SK-N-SH (cell line): ENCODE results near the gene HAGHL. TPM values are rescaled to one million over a fixed set of nuclear protein-coding genes. Genes with fewer than 3 reads are reported as not detected.

Experiments used
- CTCF ChIA-PET: fragments of 300-600, 350-600 bp; formaldehyde crosslinking; extraction: SDS; loops from one replicate; lab custom pipeline; 2021; lab: Yijun Ruan, JAX
- POLR2A ChIA-PET: fragments of 350-600 bp; sonication (Branson Sonifier 250); formaldehyde crosslinking; extraction: SDS; loops from one replicate; lab custom pipeline; 2020; ENCODE audit warnings: antibody characterized with exemption, inconsistent platforms; lab: Yijun Ruan, JAX
- DNase-seq: peaks from one replicate; pipeline ENCODE4 v3.0.0; 2012
- H2AFZ ChIP-seq: fragments of 200-600 bp; sonication (generic); 2 replicates; pipeline ENCODE4 v1.8.1; 2016; ENCODE audit warnings: antibody characterized with exemption, mild to moderate bottlenecking, low read depth
- H3F3A ChIP-seq: fragments of 200-600 bp; sonication (generic); replicated peaks from 2 replicates; pipeline ENCODE3; 2016; ENCODE audit warnings: antibody characterized with exemption, mild to moderate bottlenecking; ENCODE audit not compliant: insufficient read depth
- H3K27ac ChIP-seq, 2 experiments: fragments of 200-500 bp in 1 of 2; fragments of 200-600 bp in 1 of 2; sonication (Bioruptor generic) in 1 of 2; sonication (generic), shearing (Covaris generic) in 1 of 2; 2 replicates each; pipeline versions ENCODE4 v1.5.1 to v1.6.1; 2014 to 2016; ENCODE audit warnings: low read depth in 2 of 2, inconsistent platforms in 1 of 2, low read length in 1 of 2, mild to moderate bottlenecking in 1 of 2, mixed read lengths in 1 of 2
- H3K27me3 ChIP-seq: fragments of 200-600 bp; sonication (generic), shearing (Covaris generic); 2 replicates; pipeline ENCODE4 v1.6.1; 2016; ENCODE audit warnings: mixed run types; ENCODE audit not compliant: insufficient read depth
- H3K36me3 ChIP-seq, 2 experiments: fragments of 200-500 bp in 1 of 2; fragments of 200-600 bp in 1 of 2; sonication (Bioruptor generic) in 1 of 2; sonication (generic) in 1 of 2; replicated peaks in 1 of 2; 2 replicates each; pipeline versions ENCODE3 to v1.5.1; 2014 to 2016; ENCODE audit warnings: low read length in 1 of 2, mild to moderate bottlenecking in 1 of 2; ENCODE audit not compliant: insufficient read depth in 2 of 2, control insufficient read depth in 1 of 2
- H3K4me1 ChIP-seq, 2 experiments: fragments of 200-500 bp in 1 of 2; fragments of 200-600 bp in 1 of 2; sonication (Bioruptor generic) in 1 of 2; sonication (generic), shearing (Covaris generic) in 1 of 2; 2 replicates each; pipeline versions ENCODE4 v1.5.1 to v1.6.1; 2014 to 2016; ENCODE audit warnings: low read depth in 1 of 2, low read length in 1 of 2, mixed run types in 1 of 2; ENCODE audit not compliant: insufficient read depth in 2 of 2, control insufficient read depth in 1 of 2
- H3K4me2 ChIP-seq: fragments of 200-600 bp; sonication (generic), shearing (Covaris generic); 2 replicates; pipeline ENCODE4 v1.6.1; 2017; ENCODE audit warnings: mixed run types
- H3K4me3 ChIP-seq, 2 experiments: fragments of 200-500 bp in 1 of 2; fragments of 200-600 bp in 1 of 2; sonication (Bioruptor generic) in 1 of 2; sonication (generic), shearing (Covaris generic) in 1 of 2; 2 replicates each; pipeline versions ENCODE4 v1.5.1 to v1.8.1; 2014 to 2016; ENCODE audit warnings: low read depth in 2 of 2, inconsistent platforms in 1 of 2, low read length in 1 of 2, mild to moderate bottlenecking in 1 of 2, mixed read lengths in 1 of 2, moderate library complexity in 1 of 2
- H3K79me2 ChIP-seq: fragments of 200-600 bp; sonication (generic); 2 replicates; pipeline ENCODE4 v1.8.1; 2017; ENCODE audit warnings: mild to moderate bottlenecking; ENCODE audit not compliant: insufficient read depth
- H3K9ac ChIP-seq: fragments of 200-600 bp; sonication (generic); 2 replicates; pipeline ENCODE4 v1.6.1; 2017; ENCODE audit warnings: mixed run types
- H3K9me2 ChIP-seq: fragments of 200-600 bp; sonication (generic); 2 replicates; pipeline ENCODE4 v1.6.1; 2017; ENCODE audit warnings: mixed run types
- H3K9me3 ChIP-seq: fragments of 200-600 bp; sonication (generic); 2 replicates; pipeline ENCODE4 v1.6.1; 2017; ENCODE audit warnings: mixed run types, mild to moderate bottlenecking, moderate library complexity
- H4K20me1 ChIP-seq: fragments of 200-600 bp; sonication (generic); 2 replicates; pipeline ENCODE4 v1.6.1; 2017; ENCODE audit warnings: mild to moderate bottlenecking, mixed run types; ENCODE audit not compliant: insufficient read depth
- ELF1 ChIP-seq: IDR thresholded peaks from 2 replicates; pipeline ENCODE4 v1.4.0; 2012
- EZH2phosphoT487 ChIP-seq: fragments of 200-600 bp; sonication (generic); IDR thresholded peaks from 2 replicates; pipeline ENCODE4 v1.6.1; 2017; ENCODE audit warnings: low read depth, mixed run types, mild to moderate bottlenecking, antibody characterized with exemption, moderate library complexity, borderline replicate concordance
- FOXJ3 ChIP-seq: sonication (generic); formaldehyde crosslinking; IDR thresholded peaks from 2 replicates; pipeline ENCODE4 v1.5.1; 2020; ENCODE audit warnings: mild to moderate bottlenecking, missing genetic modification reagents
- GATA2 ChIP-seq: sonication (generic); formaldehyde crosslinking; IDR thresholded peaks from 2 replicates; pipeline ENCODE4 v1.5.0; 2020; ENCODE audit warnings: mild to moderate bottlenecking, missing genetic modification reagents
- JUND ChIP-seq: IDR thresholded peaks from 2 replicates; pipeline ENCODE4 v1.4.0; 2012
- MAX ChIP-seq: IDR thresholded peaks from 2 replicates; pipeline ENCODE4 v1.4.0; 2012; ENCODE audit warnings: low read depth
- NFIC ChIP-seq: IDR thresholded peaks from 2 replicates; pipeline ENCODE4 v1.4.0; 2012; ENCODE audit warnings: borderline replicate concordance
- RCOR1 ChIP-seq: fragments of 150-350 bp; IDR thresholded peaks from 2 replicates; pipeline ENCODE4 v1.6.1; 2017; ENCODE audit warnings: antibody characterized with exemption, low read length
- TAF1 ChIP-seq: IDR thresholded peaks from 2 replicates; pipeline ENCODE4 v1.6.1; 2012; ENCODE audit warnings: low read depth, mild to moderate bottlenecking, low read length, moderate library complexity, borderline replicate concordance
- TCF12 ChIP-seq: IDR thresholded peaks from 2 replicates; pipeline ENCODE4 v1.4.0; 2012
- WGBS: methylation state at CpG from one replicate; pipeline ENCODE4 v1.1.6; 2017; ENCODE audit warnings: low lambda C conversion rate; 5-methylcytosine and 5-hydroxymethylcytosine counted together
- polyA plus RNA-seq, 3 experiments: library from polyadenylated mRNA; depleted of rRNA; stranded (reverse); fragments of >200 nt; gene quantifications; 2 replicates each; pipeline ENCODE4 v1.2.3, GENCODE V29; 2012
- TF ChIP-seq, protein P1 (sequence below): IDR thresholded peaks from 2 replicates; pipeline ENCODE4 v1.4.0; 2012; ENCODE audit warnings: low read depth, borderline replicate concordance
- TF ChIP-seq, protein P2 (sequence below): IDR thresholded peaks from 2 replicates; pipeline ENCODE4 v1.4.0; 2012; ENCODE audit warnings: low read depth, borderline replicate concordance
- TF ChIP-seq, protein P3 (sequence below): IDR thresholded peaks from 2 replicates; pipeline ENCODE4; 2012

The HAGHL gene
- polyA plus RNA-seq, 1 of the 3 experiments (the other 2 are of a cell fraction) = 65.5 TPM

- H3K4me1 ChIP-seq = peaks cover 9 to 43% of the 10 kb centered on the region in 2 experiments; a peak in 3 of 4 replicates
- no peaks in the 10 kb centered on the region for H3K27me3 ChIP-seq
- TF ChIP-seq, protein P1, sequence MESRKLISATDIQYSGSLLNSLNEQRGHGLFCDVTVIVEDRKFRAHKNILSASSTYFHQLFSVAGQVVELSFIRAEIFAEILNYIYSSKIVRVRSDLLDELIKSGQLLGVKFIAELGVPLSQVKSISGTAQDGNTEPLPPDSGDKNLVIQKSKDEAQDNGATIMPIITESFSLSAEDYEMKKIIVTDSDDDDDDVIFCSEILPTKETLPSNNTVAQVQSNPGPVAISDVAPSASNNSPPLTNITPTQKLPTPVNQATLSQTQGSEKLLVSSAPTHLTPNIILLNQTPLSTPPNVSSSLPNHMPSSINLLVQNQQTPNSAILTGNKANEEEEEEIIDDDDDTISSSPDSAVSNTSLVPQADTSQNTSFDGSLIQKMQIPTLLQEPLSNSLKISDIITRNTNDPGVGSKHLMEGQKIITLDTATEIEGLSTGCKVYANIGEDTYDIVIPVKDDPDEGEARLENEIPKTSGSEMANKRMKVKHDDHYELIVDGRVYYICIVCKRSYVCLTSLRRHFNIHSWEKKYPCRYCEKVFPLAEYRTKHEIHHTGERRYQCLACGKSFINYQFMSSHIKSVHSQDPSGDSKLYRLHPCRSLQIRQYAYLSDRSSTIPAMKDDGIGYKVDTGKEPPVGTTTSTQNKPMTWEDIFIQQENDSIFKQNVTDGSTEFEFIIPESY = no peak
- TF ChIP-seq MAX (no peak), TAF1 (no peak), JUND (no peak), NFIC (no peak), TCF12 (no peak), RCOR1 (no peak), GATA2 (CRISPR knock-in tag) (no peak), FOXJ3 (no peak), EZH2phosphoT487 (no peak), ELF1 (no peak)
- TF ChIP-seq, protein P2, sequence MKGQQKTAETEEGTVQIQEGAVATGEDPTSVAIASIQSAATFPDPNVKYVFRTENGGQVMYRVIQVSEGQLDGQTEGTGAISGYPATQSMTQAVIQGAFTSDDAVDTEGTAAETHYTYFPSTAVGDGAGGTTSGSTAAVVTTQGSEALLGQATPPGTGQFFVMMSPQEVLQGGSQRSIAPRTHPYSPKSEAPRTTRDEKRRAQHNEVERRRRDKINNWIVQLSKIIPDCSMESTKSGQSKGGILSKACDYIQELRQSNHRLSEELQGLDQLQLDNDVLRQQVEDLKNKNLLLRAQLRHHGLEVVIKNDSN = no peak
- TF ChIP-seq, protein P3, sequence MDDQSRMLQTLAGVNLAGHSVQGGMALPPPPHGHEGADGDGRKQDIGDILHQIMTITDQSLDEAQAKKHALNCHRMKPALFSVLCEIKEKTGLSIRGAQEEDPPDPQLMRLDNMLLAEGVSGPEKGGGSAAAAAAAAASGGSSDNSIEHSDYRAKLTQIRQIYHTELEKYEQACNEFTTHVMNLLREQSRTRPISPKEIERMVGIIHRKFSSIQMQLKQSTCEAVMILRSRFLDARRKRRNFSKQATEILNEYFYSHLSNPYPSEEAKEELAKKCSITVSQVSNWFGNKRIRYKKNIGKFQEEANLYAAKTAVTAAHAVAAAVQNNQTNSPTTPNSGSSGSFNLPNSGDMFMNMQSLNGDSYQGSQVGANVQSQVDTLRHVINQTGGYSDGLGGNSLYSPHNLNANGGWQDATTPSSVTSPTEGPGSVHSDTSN = no peak
- TF ChIP-seq, all 33 proteins: peak for 0
- ChIA-PET CTCF (interaction anchor here (1.4 to 5.9 kb wide), 4 partner anchors 12 to 34 kb away, joined by 3 to 38 read pairs (median 8); partner anchors contain the start of genes ANTKMT, RHBDL1 and RHOT2), POLR2A (interaction anchor here (0.9 kb wide), 1 partner anchor 12 kb away, joined by 3 read pairs; the partner anchor contains the start of gene RHBDL1)
- Histone ChIP-seq H3K9me3 (no peaks in the 10 kb centered on the region), H3F3A (peaks cover 13% of the 10 kb centered on the region), H3K9me2 (no peaks in the 10 kb centered on the region), H3K4me3 (no peak overlapping the region), H3K36me3 (peaks cover 4 to 25% of the 10 kb centered on the region in 2 experiments), H3K27ac (no peak overlapping the region), H4K20me1 (peaks cover 4% of the 10 kb centered on the region; the same call in 1 of the 2 replicates), H3K4me2 (no peak overlapping the region), H2AFZ (no peak overlapping the region), H3K9ac (no peak overlapping the region), H3K79me2 (peaks cover 24% of the 10 kb centered on the region)
- no peak for DNase-seq
- whole genome bisulfite sequencing = 95% methylated on average over 19 of the region's 19 CpGs
Observed at GRCh38 chr16:687499-687898, 39.4 kb upstream of the HAGHL start.
